Measurements from ENCODE around the gene SERPINB1.

- TF ChIP-seq CTCF (IDR thresholded peaks at IDR 0.05) (no peak), ZFP36 (IDR thresholded peaks at IDR 0.05; ENCODE audit: borderline replicate concordance, partially characterized antibody) (no peak), MAX (IDR thresholded peaks at IDR 0.05) (no peak), REST (IDR thresholded peaks at IDR 0.05) (no peak), POLR2A (IDR thresholded peaks at IDR 0.05; ENCODE audit: low read length) (no peak), HOXA7 (CRISPR knock-in tag; IDR thresholded peaks at IDR 0.05) (no peak)
Observed at GRCh38 chr6:2828629-2829028, 13.0 kb downstream of the SERPINB1 start.

All from A549 (cell line).